GM13977 (cell line): ENCODE data around the gene EDARADD.
"Not testable (repeated sequence)": the region's sequence is repeated elsewhere in the genome, so short reads cannot be mapped to it uniquely, and the experiment has no call there.

Experiments used
- DNase-seq: peaks from one replicate; pipeline ENCODE4 v3.0.0; 2012; ENCODE audit warnings: low spot score
- CTCF ChIP-seq: IDR thresholded peaks from 2 replicates; pipeline ENCODE4 v1.5.1; 2012; ENCODE audit warnings: mild to moderate bottlenecking, control low read depth; ENCODE audit not compliant: insufficient read depth; ENCODE audit errors: extremely low read depth, missing control alignments
- in situ Hi-C: fragments of 300-500 bp; cut with MboI; formaldehyde crosslinking; loops from one replicate; pipeline ENCODE4 v1.12.0; 2022; ENCODE audit warnings: low sequenced_read_pairs, low pct_unique_long_range_greater_than_20kb, mixed read lengths, inconsistent platforms; ENCODE audit not compliant: unreplicated experiment

Gene EDARADD

DNA sequence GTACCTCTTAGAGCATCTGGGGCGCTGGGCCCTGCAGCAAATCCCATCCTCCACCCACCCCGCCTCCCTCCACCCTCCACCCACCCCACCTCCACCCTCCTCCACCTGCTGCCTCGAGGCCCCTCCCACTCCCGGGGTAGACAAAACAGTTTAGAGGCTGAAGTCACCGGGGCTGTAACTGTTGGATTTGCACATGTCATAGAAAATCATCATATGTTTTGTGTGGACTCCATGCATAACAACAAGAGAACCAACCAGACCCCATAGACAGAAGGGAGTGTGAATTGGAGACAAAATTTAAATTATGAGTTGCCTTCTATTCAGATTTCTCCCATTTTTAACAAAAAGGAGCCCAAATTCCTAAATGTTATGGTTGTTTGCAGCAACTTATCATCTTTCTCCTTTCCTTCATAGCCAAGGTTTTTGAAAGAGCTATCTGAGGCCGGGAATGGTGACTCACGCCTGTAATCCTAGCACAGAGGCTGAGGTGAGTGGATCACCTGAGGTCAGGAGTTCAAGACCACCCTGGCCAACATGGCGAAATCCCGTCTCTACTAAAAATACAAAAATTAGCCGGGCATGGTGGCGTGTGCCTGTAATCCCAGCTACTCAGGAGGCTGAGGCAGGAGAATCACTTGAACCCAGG lies 101.5 kb downstream of the EDARADD start:
- in situ Hi-C loops: loop anchor here (10.0 kb wide), 1 partner anchor 381 kb away; no protein-coding TSS in a partner anchor
- no peak for TF ChIP-seq CTCF
- DNase-seq: no peak

GRCh38 chr1:236497908-236498307 lies 103.8 kb downstream of the EDARADD start:
- DNase-seq: no peak
- in situ Hi-C loops: loop anchor here (10.0 kb wide), 1 partner anchor 383 kb away; no protein-coding TSS in a partner anchor
- no peak for TF ChIP-seq CTCF

GRCh38 chr1:236501093-236501492 lies 107.0 kb downstream of the EDARADD start:
- in situ Hi-C loops: no loop called here
- TF ChIP-seq CTCF: no peak
- no peak for DNase-seq

GRCh38 chr1:236502579-236502971 lies 108.5 kb downstream of the EDARADD start:
- in situ Hi-C loops: no loop called here
- no peak for DNase-seq
- no peak for TF ChIP-seq CTCF

DNA sequence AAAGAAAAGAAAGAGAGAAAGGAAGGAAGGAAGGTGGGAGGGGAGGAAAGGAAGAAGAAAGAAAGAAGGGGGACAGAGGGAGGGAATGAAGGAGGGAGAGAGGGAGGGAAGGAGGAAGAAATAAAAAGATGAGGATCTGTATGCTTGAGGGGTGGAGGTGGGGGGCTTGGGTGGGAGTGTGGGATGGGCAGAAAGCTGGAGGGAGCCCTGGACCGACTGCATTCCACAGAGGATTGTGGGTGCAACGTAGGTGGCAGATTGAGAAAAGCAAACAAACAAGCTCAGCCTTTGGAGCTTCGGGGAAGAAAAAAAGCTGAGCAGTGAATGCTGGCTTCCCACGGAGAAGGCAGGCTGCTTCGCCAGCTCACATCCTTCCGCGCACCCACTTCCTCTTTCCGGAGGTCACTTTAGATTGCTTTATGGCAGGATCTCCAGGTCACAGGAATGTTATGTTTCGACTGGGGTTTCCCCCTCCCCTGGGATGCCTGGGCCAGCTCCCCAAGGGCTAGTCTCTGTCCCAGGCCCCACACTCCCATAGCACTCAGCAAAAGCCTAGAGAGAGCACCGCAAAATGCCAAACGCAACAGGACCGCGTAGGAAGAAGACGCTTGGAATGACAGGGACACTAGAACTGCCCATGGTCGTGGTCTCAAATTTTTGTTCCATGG lies 109.0 kb downstream of the EDARADD start:
- no peak for TF ChIP-seq CTCF
- no peak for DNase-seq
- in situ Hi-C loops: no loop called here

DNA sequence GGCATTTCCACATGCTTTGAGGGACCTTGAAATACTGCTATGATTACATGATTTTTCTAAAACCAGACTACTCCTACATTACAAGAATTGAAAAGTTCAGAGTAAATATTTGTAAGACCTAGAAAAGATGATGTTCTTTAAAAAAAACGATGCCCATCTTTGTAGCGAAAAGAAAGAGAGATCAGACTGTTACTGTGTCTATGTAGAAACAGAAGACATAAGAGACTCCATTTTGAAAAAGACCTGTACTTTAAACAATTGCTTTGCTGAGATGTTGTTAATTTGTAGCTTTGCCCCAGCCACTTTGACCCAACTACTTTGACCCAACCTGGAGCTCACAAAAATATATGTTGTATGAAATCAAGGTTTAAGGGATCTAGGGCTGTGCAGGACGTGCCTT lies 110.3 kb downstream of the EDARADD start:
- DNase-seq, in situ Hi-C loops: not testable (repeated sequence)

DNA sequence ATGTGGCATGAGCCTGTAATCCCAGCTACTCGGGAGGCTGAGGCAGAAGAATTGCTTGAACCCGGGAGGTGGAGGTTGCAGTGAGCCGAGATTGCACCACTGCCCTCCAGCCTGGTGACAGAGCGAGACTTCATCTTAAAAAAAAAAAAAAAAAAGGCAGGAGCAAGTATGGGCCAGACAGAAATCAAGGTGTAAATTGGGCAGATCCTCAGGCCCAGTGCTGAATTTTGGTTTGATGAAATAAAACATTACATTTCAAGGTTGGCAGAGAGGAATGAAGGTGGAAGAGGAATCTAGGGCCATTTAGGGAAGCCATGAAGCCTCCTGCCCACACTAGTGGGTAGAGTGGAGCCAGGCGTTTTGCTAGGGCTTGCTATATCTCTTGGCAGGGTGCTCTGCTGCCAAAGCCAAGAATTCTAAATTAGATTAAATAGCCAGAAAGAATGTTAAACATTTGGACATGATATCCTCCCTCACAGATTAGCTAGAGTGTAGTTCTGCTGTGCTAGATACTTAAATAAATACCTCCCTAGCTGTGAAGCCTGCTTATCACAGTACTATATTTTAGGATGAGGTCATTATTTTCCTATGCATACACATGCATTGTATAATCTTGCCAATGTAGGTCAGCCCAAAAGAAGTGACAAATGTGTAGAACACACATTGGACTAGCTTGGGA lies 113.1 kb downstream of the EDARADD start:
- no peak for DNase-seq
- TF ChIP-seq CTCF: no peak
- in situ Hi-C loops: no loop called here
